Measurements from ENCODE around the gene PSMB3. TPM values are rescaled to one million over a fixed set of nuclear protein-coding genes. Genes with fewer than 3 reads are reported as not detected.
A peak's percentile ranks its signal among the peaks of the same experiment; 100 is the strongest.

The PSMB3 gene
- total and polyA plus RNA-seq, 9 of the 15 experiments (the other 6 are each of a cell fraction or from before 2014, with no cell fraction given), result 460 to 2,775 (median 574) TPM

DNA sequence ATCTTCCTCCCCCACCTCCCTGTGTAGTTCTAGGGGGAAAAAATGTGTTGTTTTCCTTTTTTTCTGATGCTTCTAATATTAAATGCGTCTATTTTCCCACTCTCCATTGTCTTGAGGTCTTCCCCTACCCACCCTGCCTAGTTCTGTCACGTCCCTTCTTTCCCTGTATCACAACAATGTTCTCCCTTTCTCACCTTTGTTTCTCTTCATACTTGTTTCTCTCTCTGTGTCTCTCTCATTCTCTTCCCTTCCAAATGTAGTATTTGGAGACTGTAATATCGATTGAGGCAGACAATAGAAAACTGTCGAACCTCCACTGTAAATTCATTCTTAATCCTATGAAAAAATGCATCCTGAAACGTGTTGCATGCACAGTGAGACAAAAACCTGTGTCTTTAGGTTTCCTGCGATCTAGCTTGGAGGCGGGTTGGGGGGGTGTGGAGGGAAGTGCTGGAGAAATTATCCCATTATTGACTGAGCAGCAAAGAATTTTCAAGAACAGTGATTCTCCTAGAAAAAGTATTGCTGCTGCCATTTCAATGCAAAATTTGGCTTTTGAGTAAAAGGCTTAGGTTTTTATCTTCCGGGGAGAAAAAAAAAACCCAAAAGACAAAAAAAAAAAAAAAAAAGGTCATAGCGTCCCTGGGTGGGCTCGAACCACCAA is 1.3 kb upstream of the PSMB3 start:
- Histone ChIP-seq H3K4me1 (replicated peaks in 1 of 2; ENCODE audit: control insufficient read depth in 2 of 2, insufficient read depth in 2 of 2, low read length in 2 of 2) (peaks cover 16 to 52% of the 10 kb centered on the region in 2 experiments), H3K9ac (ENCODE audit: insufficient read depth in 1 of 2, low read depth in 2 of 2, low read length in 2 of 2) (peak overlapping the region; percentile 90 to 92; a peak in 3 of 4 replicates), H4K20me1 (replicated peaks; ENCODE audit: control insufficient read depth, insufficient read depth, low read length) (no peaks in the 10 kb centered on the region; the same call in 1 of the 2 replicates), H3K27ac (ENCODE audit: extremely low read depth, low read depth, low read length) (peak overlapping the region; percentile 86), H3K4me3 (peak overlapping the region; percentile 74), H3K79me2 (ENCODE audit: control insufficient read depth, insufficient read depth, low read length) (peaks cover 79% of the 10 kb centered on the region), H3K9me3 (replicated peaks; ENCODE audit: control insufficient read depth, insufficient read depth, low read depth, low read length) (no peaks in the 10 kb centered on the region), H3K36me3 (ENCODE audit: control insufficient read depth, insufficient read depth, low read length) (peaks cover 25% of the 10 kb centered on the region), H3K4me2 (ENCODE audit: insufficient read depth, low read length) (peak overlapping the region; percentile 86), H2AFZ (ENCODE audit: low read depth, low read length) (peak overlapping the region; percentile 89), H3K27me3 (ENCODE audit: control insufficient read depth in 2 of 2, insufficient read depth in 2 of 2, low read length in 2 of 2) (no peaks in the 10 kb centered on the region), H3K9me1 (ENCODE audit: control insufficient read depth, insufficient read depth, low read length) (no peaks in the 10 kb centered on the region)
- ATAC-seq, result no peak
- BruUV-seq (replicated peaks), result no TSS peak
- CTCF ChIA-PET (ENCODE audit: low intra/inter-chr PET ratio), result interaction anchor here (0.6 kb wide), 1 partner anchor 239 kb away, joined by 3 read pairs; no protein-coding TSS in a partner anchor
- intact Hi-C loops (cut with micrococcal nuclease), result loop anchor here (5.0 to 10.0 kb wide), 4 partner anchors 49 to 404 kb away; partner anchors contain the start of genes PLXDC1 and RPL23
- in situ Hi-C loops (cut with MboI), result no loop called here
- WGBS (ENCODE audit: insufficient coverage, low coverage, missing lambda C conversion rate), result 0% methylated on average over 8 of the region's 10 CpGs
- FAIRE-seq, result no peak
- DNase-seq (ENCODE audit: extremely low read depth in 1 of 4, low spot score in 3 of 4), result peak in 1 of 4 experiments; percentile 71
- POLR2A ChIA-PET, result interaction anchor here (0.6 to 2.3 kb wide), 11 partner anchors 11 to 418 kb away, joined by 3 to 9 read pairs (median 3); partner anchors contain the start of gene LASP1
- TF ChIP-seq, protein P1, sequence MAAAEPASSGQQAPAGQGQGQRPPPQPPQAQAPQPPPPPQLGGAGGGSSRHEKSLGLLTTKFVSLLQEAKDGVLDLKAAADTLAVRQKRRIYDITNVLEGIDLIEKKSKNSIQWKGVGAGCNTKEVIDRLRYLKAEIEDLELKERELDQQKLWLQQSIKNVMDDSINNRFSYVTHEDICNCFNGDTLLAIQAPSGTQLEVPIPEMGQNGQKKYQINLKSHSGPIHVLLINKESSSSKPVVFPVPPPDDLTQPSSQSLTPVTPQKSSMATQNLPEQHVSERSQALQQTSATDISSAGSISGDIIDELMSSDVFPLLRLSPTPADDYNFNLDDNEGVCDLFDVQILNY (CRISPR knock-in tag; IDR thresholded peaks at IDR 0.05), result no peak
- TF ChIP-seq ZBTB7A (IDR thresholded peaks at IDR 0.05; ENCODE audit: borderline replicate concordance, control insufficient read depth, low read depth, low read length) (no peak), THRAP3 (IDR thresholded peaks at IDR 0.05; ENCODE audit: borderline replicate concordance) (peak; percentile 92), ZNF76 (CRISPR knock-in tag; IDR thresholded peaks at IDR 0.05; ENCODE audit: borderline replicate concordance) (no peak), CBX5 (IDR thresholded peaks at IDR 0.05; ENCODE audit: borderline replicate concordance, low read depth) (no peak), ZBTB5 (IDR thresholded peaks at IDR 0.05) (peak; percentile 49; the same call in 1 of the 2 replicates), HIVEP1 (CRISPR knock-in tag; IDR thresholded peaks at IDR 0.05) (no peak), ELF2 (CRISPR knock-in tag; IDR thresholded peaks at IDR 0.05) (no peak), ZNF830 (CRISPR knock-in tag; IDR thresholded peaks at IDR 0.05) (no peak), SMAD1 (IDR thresholded peaks at IDR 0.05; ENCODE audit: low read depth, low read length, partially characterized antibody) (no peak), TAF9B (IDR thresholded peaks at IDR 0.05; ENCODE audit: partially characterized antibody) (peak; percentile 41), KDM5B (IDR thresholded peaks at IDR 0.05; ENCODE audit: insufficient replicate concordance, low read depth, low read length) (peak; percentile 16)
- TF ChIP-seq, protein P2, sequence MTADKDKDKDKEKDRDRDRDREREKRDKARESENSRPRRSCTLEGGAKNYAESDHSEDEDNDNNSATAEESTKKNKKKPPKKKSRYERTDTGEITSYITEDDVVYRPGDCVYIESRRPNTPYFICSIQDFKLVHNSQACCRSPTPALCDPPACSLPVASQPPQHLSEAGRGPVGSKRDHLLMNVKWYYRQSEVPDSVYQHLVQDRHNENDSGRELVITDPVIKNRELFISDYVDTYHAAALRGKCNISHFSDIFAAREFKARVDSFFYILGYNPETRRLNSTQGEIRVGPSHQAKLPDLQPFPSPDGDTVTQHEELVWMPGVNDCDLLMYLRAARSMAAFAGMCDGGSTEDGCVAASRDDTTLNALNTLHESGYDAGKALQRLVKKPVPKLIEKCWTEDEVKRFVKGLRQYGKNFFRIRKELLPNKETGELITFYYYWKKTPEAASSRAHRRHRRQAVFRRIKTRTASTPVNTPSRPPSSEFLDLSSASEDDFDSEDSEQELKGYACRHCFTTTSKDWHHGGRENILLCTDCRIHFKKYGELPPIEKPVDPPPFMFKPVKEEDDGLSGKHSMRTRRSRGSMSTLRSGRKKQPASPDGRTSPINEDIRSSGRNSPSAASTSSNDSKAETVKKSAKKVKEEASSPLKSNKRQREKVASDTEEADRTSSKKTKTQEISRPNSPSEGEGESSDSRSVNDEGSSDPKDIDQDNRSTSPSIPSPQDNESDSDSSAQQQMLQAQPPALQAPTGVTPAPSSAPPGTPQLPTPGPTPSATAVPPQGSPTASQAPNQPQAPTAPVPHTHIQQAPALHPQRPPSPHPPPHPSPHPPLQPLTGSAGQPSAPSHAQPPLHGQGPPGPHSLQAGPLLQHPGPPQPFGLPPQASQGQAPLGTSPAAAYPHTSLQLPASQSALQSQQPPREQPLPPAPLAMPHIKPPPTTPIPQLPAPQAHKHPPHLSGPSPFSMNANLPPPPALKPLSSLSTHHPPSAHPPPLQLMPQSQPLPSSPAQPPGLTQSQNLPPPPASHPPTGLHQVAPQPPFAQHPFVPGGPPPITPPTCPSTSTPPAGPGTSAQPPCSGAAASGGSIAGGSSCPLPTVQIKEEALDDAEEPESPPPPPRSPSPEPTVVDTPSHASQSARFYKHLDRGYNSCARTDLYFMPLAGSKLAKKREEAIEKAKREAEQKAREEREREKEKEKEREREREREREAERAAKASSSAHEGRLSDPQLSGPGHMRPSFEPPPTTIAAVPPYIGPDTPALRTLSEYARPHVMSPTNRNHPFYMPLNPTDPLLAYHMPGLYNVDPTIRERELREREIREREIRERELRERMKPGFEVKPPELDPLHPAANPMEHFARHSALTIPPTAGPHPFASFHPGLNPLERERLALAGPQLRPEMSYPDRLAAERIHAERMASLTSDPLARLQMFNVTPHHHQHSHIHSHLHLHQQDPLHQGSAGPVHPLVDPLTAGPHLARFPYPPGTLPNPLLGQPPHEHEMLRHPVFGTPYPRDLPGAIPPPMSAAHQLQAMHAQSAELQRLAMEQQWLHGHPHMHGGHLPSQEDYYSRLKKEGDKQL (CRISPR knock-in tag; IDR thresholded peaks at IDR 0.05; ENCODE audit: borderline replicate concordance), result no peak

Measured in K562 (cell line).